H1 (cell line): ENCODE results near the gene GPR135. TPM values are rescaled to one million over a fixed set of nuclear protein-coding genes. Genes with fewer than 3 reads are reported as not detected.

Experiments used
- CTCF ChIA-PET: fragments of 300-600 bp; sonication (Branson Sonifier 250); formaldehyde crosslinking; loops from one replicate; lab custom pipeline; 2021; ENCODE audit not compliant: partially characterized antibody; lab: Charles Lee
- POLR2A ChIA-PET: fragments of 300-600 bp; sonication (Branson Sonifier 250); formaldehyde crosslinking; loops from one replicate; lab custom pipeline; 2021; ENCODE audit warnings: inconsistent platforms; ENCODE audit not compliant: partially characterized antibody; lab: Charles Lee
- DNase-seq, 2 experiments: peaks; one replicate each; pipeline versions ENCODE4 v3.0.0 to v3.0.0-alpha.2; 2010 to 2022; ENCODE audit warnings: low spot score in 2 of 2, low read depth in 1 of 2, mixed read lengths in 1 of 2
- FAIRE-seq: peaks from 2 replicates; lab custom pipeline; 2011; peaks lifted over from hg19 to GRCh38; lab: Jason Lieb, UNC
- H2AFZ ChIP-seq: 2 replicates; pipeline ENCODE4 v1.8.1; 2012; ENCODE audit warnings: low read length, inconsistent platforms
- H2AK5ac ChIP-seq: 2 replicates; pipeline ENCODE4 v1.6.1; 2013; ENCODE audit warnings: low read depth, low read length
- H2BK120ac ChIP-seq: replicated peaks from 2 replicates; pipeline ENCODE3; 2013; ENCODE audit warnings: low read depth, low read length, inconsistent platforms
- H2BK12ac ChIP-seq: 2 replicates; pipeline ENCODE4 v1.6.1; 2013; ENCODE audit warnings: low read depth, low read length
- H2BK15ac ChIP-seq: 2 replicates; pipeline ENCODE4 v1.6.1; 2013; ENCODE audit warnings: low read length
- H2BK20ac ChIP-seq: 2 replicates; pipeline ENCODE4 v1.6.1; 2013; ENCODE audit warnings: low read length
- H2BK5ac ChIP-seq: 2 replicates; pipeline ENCODE4 v1.6.1; 2013; ENCODE audit warnings: low read depth, low read length
- H3K14ac ChIP-seq: 2 replicates; pipeline ENCODE4 v1.6.1; 2013; ENCODE audit warnings: inconsistent platforms; ENCODE audit not compliant: insufficient read length
- H3K18ac ChIP-seq: 2 replicates; pipeline ENCODE4 v1.6.1; 2013; ENCODE audit warnings: low read length; ENCODE audit errors: extremely low read depth
- H3K23ac ChIP-seq: 2 replicates; pipeline ENCODE4 v1.6.1; 2013; ENCODE audit warnings: inconsistent platforms; ENCODE audit not compliant: insufficient read length
- H3K23me2 ChIP-seq: 2 replicates; pipeline ENCODE4 v1.6.1; 2013; ENCODE audit warnings: low read depth, low read length
- H3K27ac ChIP-seq: 2 replicates; pipeline ENCODE4 v1.6.1; 2011; ENCODE audit warnings: low read depth, low read length, inconsistent platforms
- H3K27me3 ChIP-seq, 4 experiments: replicated peaks in 1 of 4; 1 replicate in 1 of 4; 2 replicates in 3 of 4; pipeline versions ENCODE4 v1.6.1 to v1.8.1; 2011 to 2013; ENCODE audit warnings: low read length in 3 of 4, mild to moderate bottlenecking in 3 of 4, inconsistent platforms in 2 of 4, mixed read lengths in 2 of 4, moderate library complexity in 1 of 4; ENCODE audit not compliant: control insufficient read depth in 3 of 4, insufficient read depth in 3 of 4; ENCODE audit errors: extremely low read depth in 1 of 4
- H3K36me3 ChIP-seq, 4 experiments: 2 replicates each; pipeline versions ENCODE4 v1.6.1 to v1.8.1; 2011 to 2013; ENCODE audit warnings: mild to moderate bottlenecking in 4 of 4, low read length in 3 of 4, moderate library complexity in 2 of 4, control low read depth in 1 of 4, inconsistent platforms in 1 of 4; ENCODE audit not compliant: insufficient read depth in 4 of 4, control insufficient read depth in 2 of 4
- H3K4ac ChIP-seq: replicated peaks from 2 replicates; pipeline ENCODE3; 2013; ENCODE audit warnings: low read length, low read depth, mixed read lengths, inconsistent platforms; ENCODE audit not compliant: insufficient read length
- H3K4me1 ChIP-seq, 4 experiments: replicated peaks in 1 of 4; 1 replicate in 1 of 4; 2 replicates in 3 of 4; pipeline versions ENCODE4 v1.6.1 to v1.8.1; 2011 to 2013; ENCODE audit warnings: low read length in 3 of 4, inconsistent platforms in 2 of 4, mixed read lengths in 1 of 4; ENCODE audit not compliant: insufficient read depth in 4 of 4, control insufficient read depth in 3 of 4
- H3K4me2 ChIP-seq, 2 experiments: 2 replicates each; pipeline versions ENCODE4 v1.6.1 to v1.8.1; 2011 to 2013; ENCODE audit warnings: low read depth in 2 of 2, low read length in 2 of 2, control low read depth in 1 of 2, inconsistent platforms in 1 of 2, mild to moderate bottlenecking in 1 of 2; ENCODE audit not compliant: insufficient read depth in 1 of 2
- H3K4me3 ChIP-seq, 4 experiments: fragments of 200-600, 300-600 bp in 1 of 4; sonication (generic), shearing (Covaris generic), sonication (Bioruptor Twin) in 1 of 4; 2 replicates each; pipeline versions ENCODE4 v1.5.1 to v1.8.1; 2011 to 2016; ENCODE audit warnings: low read length in 4 of 4, low read depth in 3 of 4, control low read depth in 2 of 4, inconsistent platforms in 2 of 4, mild to moderate bottlenecking in 2 of 4, mixed read lengths in 1 of 4, moderate library complexity in 1 of 4; ENCODE audit not compliant: insufficient read depth in 2 of 4; ENCODE audit errors: extremely low read depth in 1 of 4
- H3K56ac ChIP-seq: replicated peaks from 2 replicates; pipeline ENCODE3; 2013; ENCODE audit warnings: low read depth, mild to moderate bottlenecking, mixed read lengths, low read length, inconsistent platforms; ENCODE audit not compliant: insufficient read length
- H3K79me1 ChIP-seq: 2 replicates; pipeline ENCODE4 v1.6.1; 2013; ENCODE audit warnings: low read depth, low read length, control low read depth
- H3K79me2 ChIP-seq, 2 experiments: 2 replicates each; pipeline versions ENCODE4 v1.6.1 to v1.8.1; 2012 to 2013; ENCODE audit warnings: low read length in 2 of 2, mild to moderate bottlenecking in 2 of 2, inconsistent platforms in 1 of 2; ENCODE audit not compliant: insufficient read depth in 2 of 2, control insufficient read depth in 1 of 2
- H3K9ac ChIP-seq, 4 experiments: replicated peaks in 1 of 4; 1 replicate in 1 of 4; 2 replicates in 3 of 4; pipeline versions ENCODE4 v1.6.1 to v1.8.1; 2011 to 2013; ENCODE audit warnings: low read depth in 3 of 4, low read length in 3 of 4, control low read depth in 2 of 4, mild to moderate bottlenecking in 2 of 4, moderate library complexity in 2 of 4, inconsistent platforms in 1 of 4; ENCODE audit errors: extremely low read depth in 1 of 4
- H3K9me3 ChIP-seq, 2 experiments: 2 replicates each; pipeline versions ENCODE4 v1.6.1 to v1.8.1; 2012 to 2013; ENCODE audit warnings: mild to moderate bottlenecking in 2 of 2, moderate library complexity in 2 of 2, control low read depth in 1 of 2, inconsistent platforms in 1 of 2, low read depth in 1 of 2, low read length in 1 of 2, mixed read lengths in 1 of 2; ENCODE audit not compliant: insufficient read depth in 2 of 2
- H4K20me1 ChIP-seq, 2 experiments: replicated peaks in 1 of 2; 2 replicates each; pipeline versions ENCODE3 to v1.8.1; 2011 to 2013; ENCODE audit warnings: inconsistent platforms in 2 of 2, low read length in 2 of 2, mild to moderate bottlenecking in 1 of 2; ENCODE audit not compliant: insufficient read depth in 2 of 2, control insufficient read depth in 1 of 2
- H4K5ac ChIP-seq: 2 replicates; pipeline ENCODE4 v1.6.1; 2013; ENCODE audit warnings: low read length, low read depth, mixed read lengths, inconsistent platforms; ENCODE audit not compliant: insufficient read length
- H4K8ac ChIP-seq: 2 replicates; pipeline ENCODE4 v1.8.0; 2013; ENCODE audit warnings: mild to moderate bottlenecking, moderate library complexity, low read length, inconsistent platforms; ENCODE audit not compliant: insufficient read depth; ENCODE audit errors: extremely low read depth
- H4K91ac ChIP-seq: replicated peaks from 2 replicates; pipeline ENCODE3; 2013; ENCODE audit warnings: low read length, mixed read lengths, inconsistent platforms; ENCODE audit not compliant: insufficient read length
- ATF3 ChIP-seq: IDR thresholded peaks from 2 replicates; pipeline ENCODE4 v1.6.1; 2011; ENCODE audit warnings: low read depth, mild to moderate bottlenecking, low read length; ENCODE audit not compliant: insufficient read depth
- BCL11A ChIP-seq, 2 experiments: IDR thresholded peaks; one replicate each; pipeline ENCODE4 v1.6.1; 2011; ENCODE audit warnings: low read depth in 2 of 2, low read length in 2 of 2, mild to moderate bottlenecking in 2 of 2
- CTCF ChIP-seq, 3 experiments: IDR thresholded peaks; 1 replicate in 2 of 3; 2 replicates in 1 of 3; pipeline versions ENCODE4 v1.5.1 to v1.6.1; 2011; ENCODE audit warnings: low read length in 3 of 3, mild to moderate bottlenecking in 3 of 3, inconsistent platforms in 2 of 3, low read depth in 1 of 3, moderate library complexity in 1 of 3; ENCODE audit not compliant: insufficient read depth in 1 of 3; ENCODE audit errors: control extremely low read depth in 1 of 3
- E2F6 ChIP-seq: IDR thresholded peaks from 2 replicates; pipeline ENCODE4 v1.6.1; 2012; ENCODE audit warnings: inconsistent platforms
- EZH2 ChIP-seq: fragments of 200-600 bp; sonication (generic); IDR thresholded peaks from 2 replicates; pipeline ENCODE4 v1.7.1; 2012; ENCODE audit warnings: low read depth, mild to moderate bottlenecking, moderate library complexity, low read length, inconsistent platforms; ENCODE audit not compliant: severe bottlenecking
- NANOG ChIP-seq: IDR thresholded peaks from 2 replicates; pipeline ENCODE4 v1.6.1; 2011; ENCODE audit warnings: low read length, low read depth, mild to moderate bottlenecking, inconsistent platforms; ENCODE audit not compliant: insufficient read depth, poor library complexity, severe bottlenecking
- POLR2A ChIP-seq, 2 experiments: IDR thresholded peaks; 1 replicate in 1 of 2; 2 replicates in 1 of 2; pipeline ENCODE4 v1.6.1; 2011; ENCODE audit warnings: low read depth in 2 of 2, low read length in 2 of 2, mild to moderate bottlenecking in 2 of 2; ENCODE audit errors: control extremely low read depth in 1 of 2
- POLR2AphosphoS5 ChIP-seq: IDR thresholded peaks from 2 replicates; pipeline ENCODE4 v1.6.1; 2011; ENCODE audit warnings: low read depth, low read length
- SIRT6 ChIP-seq: IDR thresholded peaks from one replicate; pipeline ENCODE4 v1.7.1; 2012; ENCODE audit warnings: low read length, inconsistent platforms
- WGBS, 2 experiments: shearing (Covaris generic) in 1 of 2; methylation state at CpG; one replicate each; pipeline versions ENCODE4 v1.1.6 to v1.1.7; 2013 to 2015; ENCODE audit warnings: low lambda C conversion rate in 2 of 2, mixed read lengths in 2 of 2, inconsistent platforms in 1 of 2, low coverage in 1 of 2, missing lambda C conversion rate in 1 of 2; ENCODE audit not compliant: insufficient replicate concordance in 2 of 2, insufficient coverage in 1 of 2, insufficient read length in 1 of 2; ENCODE audit errors: extremely low coverage in 1 of 2, missing lambda C conversion rate in 1 of 2; 5-methylcytosine and 5-hydroxymethylcytosine counted together
- polyA plus RNA-seq, 7 experiments: library from polyadenylated mRNA; depleted of rRNA in 3 of 7; stranded (reverse) in 5 of 7; unstranded in 2 of 7; fragments of >200 nt in 5 of 7; fragments of 200-250 nt in 2 of 7; gene quantifications; 1 replicate in 5 of 7; 2 replicates in 1 of 7; 4 replicates in 1 of 7; pipeline versions ENCODE4 v1.2.1 to v1.2.3, GENCODE V29; 2011 to 2013; ENCODE audit warnings: missing spikeins in 2 of 7, mixed read lengths in 2 of 7
- total RNA-seq: library from RNA; stranded (reverse); fragmentation: NEBNext Ultra II Directional; extraction: Animal tissue kit (Norgen Biotek cat#: 25700); gene quantifications from 2 replicates; pipeline ENCODE4 v1.2.1, GENCODE V29; 2021
- TF ChIP-seq, protein P1 (sequence below): IDR thresholded peaks from 2 replicates; pipeline ENCODE4 v1.6.1; 2012; ENCODE audit warnings: inconsistent platforms

GPR135 gene
- total and polyA plus RNA-seq, 2 of the 8 experiments (the other 6 are each of a cell fraction or from before 2014, with no cell fraction given): 0.48 to 1.1 TPM

- ChIA-PET POLR2A (no interaction called here), CTCF (interaction anchor here (0.9 to 1.4 kb wide), 3 partner anchors 9 to 326 kb away, joined by 3 to 4 read pairs (median 3); partner anchors contain the start of gene GPR135)
- FAIRE-seq: no peak
- H4K5ac ChIP-seq: no peak overlapping the region
- DNase-seq: no peak
- H2BK20ac ChIP-seq: no peak overlapping the region
- H3K23me2 ChIP-seq: no peaks in the 10 kb centered on the region
- H4K8ac ChIP-seq: no peak overlapping the region
- H3K14ac ChIP-seq: no peak overlapping the region
- no peaks in the 10 kb centered on the region for H3K27me3 ChIP-seq
- H3K4me2 ChIP-seq: no peak overlapping the region
- H2BK5ac ChIP-seq: no peak overlapping the region
- no peaks in the 10 kb centered on the region for H3K4me1 ChIP-seq
- H3K79me2 ChIP-seq: no peaks in the 10 kb centered on the region
- no peak overlapping the region for H2BK12ac ChIP-seq
- no peak overlapping the region for H3K4me3 ChIP-seq
- H2AFZ ChIP-seq: no peak overlapping the region
- no peak overlapping the region for H2BK15ac ChIP-seq
- H3K36me3 ChIP-seq: no peaks in the 10 kb centered on the region; a peak in 1 of 8 replicates
- no peak overlapping the region for H3K18ac ChIP-seq
- no peaks in the 10 kb centered on the region; a peak in 1 of 4 replicates for H3K9me3 ChIP-seq
- H3K56ac ChIP-seq: no peak overlapping the region
- H2BK120ac ChIP-seq: no peak overlapping the region
- H2AK5ac ChIP-seq: no peak overlapping the region
- no peak overlapping the region for H4K91ac ChIP-seq
- no peaks in the 10 kb centered on the region for H3K79me1 ChIP-seq
- no peak overlapping the region for H3K23ac ChIP-seq
- no peak overlapping the region for H3K9ac ChIP-seq
- H4K20me1 ChIP-seq: no peaks in the 10 kb centered on the region
- H3K4ac ChIP-seq: no peak overlapping the region
- no peak overlapping the region for H3K27ac ChIP-seq
- WGBS, 2 experiments: 94% methylated on average over 1 of the region's 1 CpG; no CpG with 5 or more reads in 1 of the 2 experiments
- TF ChIP-seq CTCF (IDR thresholded peaks at IDR 0.05; ENCODE audit: control extremely low read depth in 1 of 3, insufficient read depth in 1 of 3, low read depth in 1 of 3, low read length in 3 of 3): no peak
- TF ChIP-seq SIRT6: no peak
- no peak for TF ChIP-seq EZH2
- TF ChIP-seq POLR2A (IDR thresholded peaks at IDR 0.05; ENCODE audit: control extremely low read depth in 1 of 2, low read depth in 2 of 2, low read length in 2 of 2): no peak
- TF ChIP-seq, protein P1, sequence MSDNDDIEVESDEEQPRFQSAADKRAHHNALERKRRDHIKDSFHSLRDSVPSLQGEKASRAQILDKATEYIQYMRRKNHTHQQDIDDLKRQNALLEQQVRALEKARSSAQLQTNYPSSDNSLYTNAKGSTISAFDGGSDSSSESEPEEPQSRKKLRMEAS: no peak
- no peak for TF ChIP-seq ATF3
- TF ChIP-seq E2F6: no peak
- TF ChIP-seq POLR2AphosphoS5: no peak
- no peak for TF ChIP-seq NANOG
- no peak for TF ChIP-seq BCL11A (IDR thresholded peaks at IDR 0.05; ENCODE audit: low read depth in 2 of 2, low read length in 2 of 2)
These were observed 9.8 kb downstream of the GPR135 start for GRCh38 chr14:59455411-59455810.
